ACHN (cell line): ENCODE measurements around the gene NME2.
"Not testable (repeated sequence)": the region's sequence is repeated elsewhere in the genome, so short reads cannot be mapped to it uniquely, and the experiment has no call there.

Experiments used
- DNase-seq: peaks from one replicate; pipeline ENCODE4 v3.0.0-alpha.2; 2015
- in situ Hi-C: cut with HindIII; loops from 2 replicates; pipeline ENCODE4 v1.10.0; 2017; ENCODE audit warnings: low sequenced_read_pairs, low pct_ligation_motif_present, low pct_unique_long_range_greater_than_20kb

The NME2 gene

DNA sequence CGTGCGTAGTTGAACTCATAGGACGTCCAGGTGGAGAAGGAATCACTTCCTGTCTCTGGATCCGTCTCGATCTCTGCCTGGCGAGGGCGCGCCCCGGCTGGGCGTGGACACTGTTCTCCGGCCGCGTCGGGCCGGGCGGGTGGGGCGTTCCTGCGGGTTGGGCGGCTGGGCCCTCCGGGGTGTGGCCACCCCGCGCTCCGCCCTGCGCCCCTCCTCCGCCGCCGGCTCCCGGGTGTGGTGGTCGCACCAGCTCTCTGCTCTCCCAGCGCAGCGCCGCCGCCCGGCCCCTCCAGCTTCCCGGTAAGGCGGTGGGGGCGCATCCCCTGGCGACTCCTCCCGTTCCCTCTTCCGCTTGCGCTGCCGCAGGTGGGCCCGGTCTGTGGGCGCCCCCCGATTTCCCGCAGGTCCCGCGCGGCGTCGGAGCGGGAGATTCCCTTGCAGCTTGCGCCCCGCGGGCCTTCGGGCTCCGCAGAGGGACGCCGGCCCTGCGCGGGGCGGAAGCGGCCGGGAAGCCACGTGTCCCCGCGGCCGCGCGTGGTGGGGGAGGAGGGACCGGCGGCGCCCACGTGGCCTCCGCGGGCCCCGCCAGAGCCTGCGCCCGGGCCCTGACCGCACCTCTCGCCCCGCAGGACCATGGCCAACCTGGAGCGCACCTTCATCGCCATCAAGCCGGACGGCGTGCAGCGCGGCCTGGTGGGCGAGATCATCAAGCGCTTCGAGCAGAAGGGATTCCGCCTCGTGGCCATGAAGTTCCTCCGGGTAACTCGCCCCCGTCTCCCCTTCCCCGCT is at the start of gene NME2:
Gene NME2 (plus strand): TSS at position 214 of the 789 bp plus-strand sequence. CDS start 420 bp downstream, at position 634.
- peak; percentile 91 for DNase-seq
- in situ Hi-C loops, result no loop called here

DNA sequence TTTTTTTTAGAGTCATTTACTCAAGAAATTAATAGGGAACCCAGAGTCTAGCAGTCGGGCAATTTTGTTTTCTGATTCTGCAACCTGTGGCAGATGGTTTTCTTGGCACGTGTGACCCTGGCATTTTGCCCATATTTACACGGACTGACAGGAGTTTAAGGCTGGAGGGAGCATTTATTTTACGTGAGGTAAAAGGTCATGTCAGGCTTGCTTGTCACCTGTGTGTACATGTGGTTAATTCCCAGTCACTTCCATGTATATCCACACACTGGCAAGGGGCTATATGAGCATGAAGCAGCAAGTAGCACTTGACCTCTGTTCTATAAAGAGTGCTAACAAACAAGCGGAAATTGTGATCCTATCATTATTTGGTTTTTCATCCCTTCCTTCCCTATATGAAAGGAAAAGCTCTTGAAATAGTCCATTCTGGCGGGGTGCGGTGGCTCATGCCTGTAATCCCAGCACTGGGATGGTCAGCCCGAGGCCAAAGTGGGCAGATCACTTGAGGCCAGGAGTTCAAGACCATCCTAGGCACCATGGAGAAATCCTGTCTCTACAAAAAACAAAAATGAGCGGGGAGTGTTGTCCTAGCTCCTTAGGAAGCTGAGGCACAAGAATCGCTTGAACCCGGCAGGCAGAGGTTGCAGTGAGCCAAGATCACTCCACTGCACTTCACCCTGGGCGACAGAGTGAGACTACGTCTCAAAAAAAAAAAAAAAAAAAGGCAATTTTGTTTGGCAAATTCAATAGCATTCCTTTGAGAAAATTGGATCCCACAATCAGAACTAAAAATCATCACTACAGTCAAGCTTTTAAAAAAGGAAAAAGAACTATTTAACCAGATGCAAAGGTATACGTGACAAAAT is 47.6 kb upstream of the NME2 start:
- DNase-seq, result no peak
- in situ Hi-C loops, result no loop called here

DNA sequence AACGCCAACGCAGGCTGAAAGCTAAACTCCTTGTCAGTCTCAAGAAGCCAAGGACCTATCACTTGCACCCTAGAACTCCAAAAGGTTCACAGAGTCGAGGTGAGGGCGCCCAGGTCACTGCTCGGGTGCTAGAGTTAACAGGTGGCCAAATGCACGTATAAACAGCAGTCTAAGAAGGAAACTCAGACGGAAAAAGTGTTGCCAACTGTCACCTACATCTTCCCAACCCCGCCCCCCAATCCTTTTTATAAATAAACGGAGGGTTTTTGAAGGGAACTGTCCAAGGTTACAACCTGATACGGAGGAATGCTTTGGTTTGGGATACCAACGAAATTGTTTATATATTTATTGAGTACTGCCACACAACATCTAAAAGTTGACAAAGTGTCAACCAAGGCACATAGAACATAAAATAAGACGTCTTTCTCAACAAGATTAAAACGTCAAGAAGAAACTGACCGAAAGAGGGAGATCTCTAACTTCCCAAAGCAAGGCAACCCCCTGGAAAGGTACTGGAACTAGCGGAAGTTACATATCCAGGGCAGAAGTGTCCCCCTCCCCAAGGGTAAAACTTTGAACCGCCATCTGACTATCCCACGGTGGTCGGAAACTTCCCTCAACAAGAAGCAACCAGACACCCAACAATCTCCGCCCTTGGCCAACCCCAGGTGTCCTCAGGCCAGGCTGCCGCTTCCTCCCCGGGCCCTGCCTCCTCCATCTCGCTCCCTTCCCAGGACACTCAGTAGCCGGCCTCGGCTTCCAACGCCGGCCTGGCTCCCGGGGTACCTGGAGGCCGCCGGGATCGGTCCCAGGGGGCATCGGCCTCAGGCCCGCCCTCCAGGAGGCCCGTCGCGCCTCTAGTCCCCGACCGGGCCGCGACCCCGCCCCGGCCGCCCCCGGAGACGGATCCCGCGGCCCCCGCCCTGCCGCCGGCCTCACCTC is 46.5 kb upstream of the NME2 start:
- peak; percentile 73 for DNase-seq
- in situ Hi-C loops, result no loop called here

DNA sequence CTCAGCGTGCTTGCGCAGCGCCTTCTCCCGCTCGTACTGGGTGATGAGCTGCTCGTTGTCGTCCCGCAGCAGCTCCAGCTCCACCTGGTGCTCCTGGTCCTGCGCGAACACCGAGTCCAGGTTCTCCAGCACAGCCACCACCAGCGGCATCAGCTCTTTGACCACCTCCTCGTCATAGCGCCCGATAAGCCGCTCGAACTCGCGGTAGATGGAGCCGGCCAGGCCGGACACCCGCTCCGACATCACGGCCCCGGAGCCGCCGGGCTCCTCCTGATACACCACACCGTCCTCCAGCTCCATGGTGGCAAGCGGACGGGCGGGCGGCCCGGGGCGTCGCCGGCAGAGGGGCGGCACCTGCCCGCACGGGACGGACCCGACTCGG is 45.9 kb upstream of the NME2 start:
- no peak for DNase-seq
- in situ Hi-C loops, result no loop called here

DNA sequence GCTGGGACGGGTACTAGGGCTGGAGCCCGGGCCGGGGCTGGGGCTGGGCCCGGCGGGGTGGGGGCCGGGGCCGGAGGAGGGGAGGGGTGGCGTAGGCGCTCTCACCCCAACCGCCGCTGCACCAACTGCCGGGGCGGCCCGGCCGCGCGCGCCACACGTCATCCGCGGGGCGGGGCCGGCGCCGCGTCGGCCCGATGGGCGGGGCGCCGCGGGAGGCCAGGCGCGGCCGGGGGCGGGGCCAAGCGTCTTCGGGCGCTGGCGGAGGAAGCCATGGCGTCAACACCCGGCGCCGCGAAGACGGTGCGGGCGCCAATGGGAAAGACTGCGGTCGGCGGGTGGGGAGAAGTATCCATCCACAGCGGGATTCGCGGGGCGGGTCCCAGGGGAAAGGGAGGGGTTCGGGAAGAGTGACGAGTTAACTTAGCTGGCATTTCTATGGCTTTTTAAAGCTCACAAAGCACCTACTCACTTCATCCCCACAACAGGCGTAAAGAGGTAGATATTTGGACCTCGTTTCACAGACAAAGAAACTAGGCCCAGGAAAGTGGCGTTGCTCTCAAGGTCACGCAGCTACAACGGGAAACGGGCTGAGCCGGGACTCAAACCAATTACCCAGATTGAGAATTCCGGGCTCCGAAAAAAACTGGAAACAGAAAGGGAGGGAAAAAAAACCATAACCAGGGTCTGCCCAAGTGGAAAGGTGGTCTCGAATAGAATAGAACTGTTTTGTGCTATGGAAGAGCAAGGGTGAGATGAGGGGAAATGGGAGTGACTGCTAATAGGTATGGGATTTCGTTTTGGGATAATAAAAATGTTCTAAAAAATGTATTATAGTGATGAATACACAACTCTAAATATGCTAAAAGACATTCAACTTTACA is 45.2 kb upstream of the NME2 start, which contains the start of gene SPAG9:
Gene SPAG9 (minus strand): TSS at position 130 of the 881 bp plus-strand sequence. CDS start 212 bp downstream, outside the sequence.
- in situ Hi-C loops, result no loop called here
- peak; percentile 99 for DNase-seq

DNA sequence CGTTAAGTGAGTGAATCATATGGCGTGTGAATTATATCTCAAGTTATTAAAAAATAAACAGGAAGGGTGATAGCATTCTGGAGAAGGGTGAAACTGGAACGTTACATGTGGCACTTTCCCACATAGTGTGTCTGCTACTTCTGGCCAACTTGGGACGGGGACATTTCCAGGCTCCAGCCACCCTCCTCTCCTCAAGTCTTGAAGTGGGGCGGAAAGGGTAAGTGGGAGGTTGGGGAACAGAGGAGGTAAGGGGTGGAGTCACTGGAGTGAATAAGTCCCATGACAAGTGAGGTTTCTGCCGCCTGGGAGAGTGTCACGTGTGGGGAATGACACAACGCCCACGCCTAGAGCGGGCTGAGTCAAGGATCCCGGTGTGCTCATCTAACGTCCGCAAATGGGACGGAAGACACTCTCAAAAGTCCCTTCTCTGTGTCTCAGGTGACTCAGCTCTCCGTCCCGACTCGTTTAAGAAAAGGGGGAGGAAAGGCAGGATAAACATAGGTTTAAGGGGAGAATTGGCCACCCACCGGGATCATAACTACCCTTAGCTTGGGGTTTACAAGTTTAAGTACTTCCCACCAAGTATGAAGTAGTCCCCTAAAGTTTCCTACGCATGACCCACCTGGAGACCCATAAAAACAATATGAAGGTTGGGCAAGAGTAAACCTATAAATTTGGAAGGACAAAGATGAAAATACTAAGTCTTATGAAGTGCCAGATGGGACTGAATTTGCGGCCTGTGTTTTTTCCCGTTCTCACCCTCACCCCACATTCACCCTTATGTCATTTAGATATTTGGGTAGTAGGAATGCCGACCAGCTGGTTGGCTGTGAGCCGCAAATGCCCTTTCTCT is 44.4 kb upstream of the NME2 start:
- DNase-seq, result peak; percentile 99

DNA sequence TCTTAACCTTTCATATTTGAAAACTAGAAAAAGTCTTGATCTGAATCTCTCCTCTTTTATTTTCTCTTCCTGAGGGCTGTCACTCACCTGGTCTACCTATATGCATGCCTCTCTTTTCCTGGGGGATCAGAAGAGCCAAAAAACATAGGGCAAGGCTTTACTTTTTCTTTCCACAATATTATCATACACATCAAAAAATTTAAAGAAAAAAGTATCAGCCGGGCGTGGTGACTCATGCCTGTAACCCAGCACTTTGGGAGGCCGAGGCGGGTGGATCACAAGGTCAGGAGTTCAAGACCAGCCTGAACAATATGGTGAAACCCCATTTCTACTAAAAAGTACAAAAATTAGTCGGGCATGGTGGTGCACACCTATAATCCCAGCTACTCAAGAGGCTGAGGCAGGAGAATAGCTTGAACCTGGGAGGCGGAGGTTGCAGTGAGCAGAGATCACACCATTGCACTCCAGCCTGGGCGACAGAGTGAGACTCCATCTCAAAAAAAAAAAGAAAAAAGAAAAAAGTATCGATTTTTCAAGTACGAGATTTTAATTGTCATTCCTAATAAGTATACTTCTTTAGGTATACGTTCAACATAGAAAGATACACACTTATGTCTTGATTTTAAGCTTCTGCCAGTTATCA is 43.6 kb upstream of the NME2 start:
- in situ Hi-C loops, result not testable (repeated sequence)

More for the DNA sequence above, 44.4 kb upstream of the NME2 start:
- in situ Hi-C loops, result no loop called here

DNA sequence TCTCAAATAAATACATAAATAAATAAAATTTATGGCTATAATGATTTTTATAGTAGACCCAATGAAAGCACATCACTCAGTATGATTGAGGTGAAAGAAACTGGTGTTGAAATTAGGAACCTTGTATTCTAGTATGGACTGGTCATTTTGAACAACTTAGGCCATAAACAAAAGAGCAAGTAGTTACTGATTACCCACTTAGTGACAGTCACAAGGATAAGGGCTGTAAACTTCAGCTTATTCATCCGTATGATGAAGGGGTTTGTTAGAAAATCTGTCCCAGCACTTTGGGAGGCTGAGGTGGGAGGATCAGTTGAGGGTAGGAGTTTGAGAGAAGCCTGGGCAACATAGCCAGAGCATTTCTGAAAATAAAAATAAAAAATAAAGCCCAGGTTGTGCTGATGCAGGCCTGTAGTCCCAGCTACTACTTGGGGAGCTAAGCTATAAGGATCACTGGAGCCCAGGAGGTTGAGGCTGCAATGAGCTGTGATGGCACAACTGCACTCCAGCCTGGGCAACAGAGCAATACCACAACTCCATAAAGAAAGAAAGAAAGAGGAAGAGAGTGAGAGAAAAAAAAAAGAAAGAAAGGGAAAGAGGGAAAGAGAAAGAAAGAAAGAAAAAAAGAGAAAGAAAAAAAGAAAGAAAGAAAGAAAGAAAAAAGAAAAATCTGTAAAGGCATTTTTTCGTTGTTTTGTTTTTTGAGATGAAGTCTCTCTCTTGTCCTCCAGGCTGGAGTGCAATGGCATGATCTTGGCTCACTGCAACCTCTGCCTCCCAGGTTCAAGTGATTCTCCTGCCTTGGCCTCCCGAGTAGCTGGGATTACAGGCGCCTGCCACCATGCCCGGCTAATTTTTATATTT is 41.3 kb upstream of the NME2 start:
- DNase-seq, result no peak
- in situ Hi-C loops, result no loop called here

More for the DNA sequence above, 43.6 kb upstream of the NME2 start:
- DNase-seq, result not testable (repeated sequence)

DNA sequence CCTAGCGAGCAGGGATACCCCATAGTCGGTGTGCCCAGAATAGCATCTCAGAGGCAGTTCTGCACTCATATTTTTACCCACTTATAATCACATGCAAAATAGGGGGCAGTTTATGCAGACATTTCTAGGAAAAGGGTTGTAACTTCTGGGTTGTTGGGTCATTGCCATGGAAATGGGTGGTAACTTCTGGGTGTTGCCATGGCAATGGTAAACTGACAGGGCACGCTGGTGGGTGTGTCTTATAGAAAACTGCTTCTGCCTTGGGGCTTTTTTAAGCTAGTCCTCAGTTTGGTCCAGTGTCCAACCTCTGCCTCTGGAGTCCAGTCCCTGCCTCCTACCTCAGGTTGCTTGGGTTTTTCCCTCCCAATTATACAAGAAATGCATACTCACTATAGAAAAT is 38.1 kb upstream of the NME2 start:
- in situ Hi-C loops, result no loop called here
- no peak for DNase-seq

DNA sequence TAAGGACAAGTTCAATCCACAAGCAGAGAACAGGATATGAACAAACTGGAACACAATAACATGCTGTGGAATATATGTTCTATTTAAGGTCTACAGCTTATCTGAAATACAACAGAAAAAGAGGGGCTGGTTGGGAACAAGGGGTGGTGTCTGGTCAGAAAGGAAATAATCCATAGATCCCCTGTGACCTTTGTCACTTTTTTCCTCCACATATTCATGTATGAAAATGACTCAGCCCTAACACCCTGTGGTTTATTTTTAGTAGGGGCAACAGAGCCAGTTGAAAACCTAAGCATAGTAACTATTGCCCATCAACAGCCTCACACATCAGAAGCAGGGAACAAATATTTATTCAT is 33.3 kb upstream of the NME2 start:
- DNase-seq, result no peak
- in situ Hi-C loops, result no loop called here

DNA sequence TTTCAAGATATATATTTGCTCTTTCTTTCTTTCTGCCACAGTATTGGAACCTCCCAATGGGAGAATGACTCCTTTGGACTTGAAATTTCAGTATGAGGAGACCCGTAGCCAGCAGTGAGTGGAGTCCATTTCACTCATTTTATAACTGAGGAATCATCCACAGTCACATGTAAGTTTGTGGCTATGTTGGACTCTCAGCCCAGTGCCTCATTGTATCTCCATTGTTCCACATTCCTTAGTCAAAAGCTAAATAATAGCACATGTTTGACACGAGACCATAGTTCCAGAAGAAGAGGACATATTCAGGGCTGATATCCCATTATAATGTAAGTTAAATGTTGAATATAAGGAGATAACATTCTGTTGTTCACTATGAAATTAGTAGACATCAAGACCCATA is 32.8 kb upstream of the NME2 start:
- no peak for DNase-seq
- in situ Hi-C loops, result no loop called here

DNA sequence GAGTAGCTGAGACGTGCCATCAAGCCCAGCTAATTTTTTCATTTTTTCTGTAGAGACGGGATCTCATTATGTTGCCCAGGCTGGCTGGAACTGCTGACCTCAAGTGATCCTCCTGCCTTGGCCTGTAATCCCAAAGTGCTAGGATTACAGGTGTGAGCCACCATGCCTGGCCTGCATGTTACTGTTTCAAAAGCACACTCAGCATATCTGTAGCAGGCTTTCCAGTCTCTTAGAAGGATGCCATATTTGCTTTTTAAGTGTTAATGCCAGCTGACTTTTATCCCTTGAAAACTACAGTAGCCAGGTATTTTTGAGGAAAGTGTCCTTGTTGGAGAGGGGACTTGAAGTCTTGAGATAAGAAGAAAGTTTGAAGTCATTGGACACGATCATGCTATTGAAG is 30.3 kb upstream of the NME2 start:
- in situ Hi-C loops, result no loop called here
- no peak for DNase-seq

DNA sequence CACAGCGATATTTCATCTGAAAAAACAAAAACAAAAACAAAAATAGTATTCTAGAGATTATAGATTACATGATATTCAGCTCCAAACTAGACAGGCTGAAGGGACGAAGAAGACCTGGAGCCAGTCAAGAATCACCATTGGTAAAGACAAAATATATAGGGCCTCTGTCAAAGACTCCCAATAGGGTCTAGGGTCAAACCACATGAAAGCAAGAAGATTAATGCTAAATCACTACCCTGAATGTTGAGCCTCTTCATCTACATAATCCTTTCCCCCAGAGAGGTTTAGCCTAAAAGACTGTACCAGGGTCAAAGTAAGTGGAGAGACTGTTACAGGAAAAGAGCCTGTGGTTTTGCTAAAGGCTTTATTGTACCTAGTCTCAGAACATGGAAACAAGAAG is 23.6 kb upstream of the NME2 start:
- in situ Hi-C loops, result no loop called here
- DNase-seq, result no peak

DNA sequence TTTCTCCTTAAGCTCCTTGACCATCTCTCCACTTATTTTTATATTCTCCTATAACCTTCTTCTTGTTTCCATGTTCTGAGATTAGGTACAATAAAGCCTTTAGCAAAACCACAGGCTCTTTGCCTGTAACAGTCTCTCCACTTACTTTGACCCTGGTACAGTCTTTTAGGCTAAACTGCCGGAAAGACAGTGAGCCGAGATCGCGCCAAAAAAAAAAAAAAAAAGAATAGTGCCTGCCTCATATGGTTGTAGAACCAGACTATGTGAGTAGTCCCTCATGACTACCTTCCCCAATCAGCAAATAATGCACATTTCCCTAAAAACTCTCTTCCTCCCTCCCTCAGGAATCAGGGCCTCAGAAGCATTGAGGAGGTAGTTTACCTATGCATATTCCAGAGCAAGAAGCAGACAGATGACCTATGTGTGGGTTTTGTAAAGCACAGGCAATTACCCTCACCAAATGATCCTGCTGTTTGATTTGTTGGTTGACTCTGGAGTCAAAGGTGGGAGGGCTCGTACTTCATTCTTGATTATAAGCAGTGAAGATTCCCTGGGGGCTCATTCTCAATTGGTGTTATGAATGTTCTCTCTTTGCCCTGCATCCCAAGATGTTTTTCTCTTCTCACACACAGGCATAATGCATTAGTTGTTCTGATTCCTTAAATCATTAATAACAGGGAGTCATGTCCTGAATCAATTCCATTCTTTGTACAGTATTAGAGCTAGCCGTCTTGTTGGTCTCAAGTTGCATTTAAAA is 21.8 kb upstream of the NME2 start:
- no peak for DNase-seq
- in situ Hi-C loops, result no loop called here

DNA sequence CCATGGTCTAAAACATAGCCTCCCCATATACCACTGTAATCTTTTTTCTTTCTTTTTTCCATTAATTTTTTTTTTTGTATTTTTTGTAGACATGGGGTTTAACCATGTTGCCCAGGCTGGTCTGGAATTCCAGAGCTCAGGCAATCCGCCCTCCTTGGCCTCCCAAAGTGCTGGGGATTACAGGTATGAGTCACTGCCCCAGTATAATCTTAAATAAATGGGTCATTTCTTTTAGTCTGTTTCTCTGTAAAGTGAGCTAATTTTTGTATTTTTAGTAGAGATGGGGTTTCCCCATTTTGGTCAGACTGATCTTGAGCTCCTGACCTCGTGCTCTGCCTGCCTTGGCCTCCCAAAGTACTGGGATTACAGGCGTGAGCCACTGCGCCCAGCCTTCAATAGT is 18.6 kb upstream of the NME2 start:
- no peak for DNase-seq
- in situ Hi-C loops, result no loop called here
